GM12891 (cell line): ENCODE measurements around the gene MAMDC2.

Experiments used
- POLR2A ChIP-seq: IDR thresholded peaks from 2 replicates; pipeline ENCODE4 v1.6.1; 2011; ENCODE audit warnings: low read depth, low read length, control low read depth
- POLR2AphosphoS5 ChIP-seq: IDR thresholded peaks from 2 replicates; pipeline ENCODE4 v1.6.1; 2011; ENCODE audit warnings: low read depth, low read length, control low read depth
- POU2F2 ChIP-seq: IDR thresholded peaks from 2 replicates; pipeline ENCODE4 v1.6.1; 2011; ENCODE audit warnings: low read depth, mild to moderate bottlenecking, control low read depth, low read length, moderate library complexity

- TF ChIP-seq POLR2AphosphoS5: no peak
- no peak for TF ChIP-seq POLR2A
- no peak for TF ChIP-seq POU2F2
Observed at GRCh38 chr9:70119786-70120185, 76.1 kb downstream of the MAMDC2 start.
